Aorta (tissue), 5 donors: ENCODE measurements around the gene NLRP9. TPM values are rescaled to one million over a fixed set of nuclear protein-coding genes. Genes with fewer than 3 reads are reported as not detected.

Experiments used
- ATAC-seq: fragments of 200-7000 bp; cut with Tn5 transposase; one replicate; pipeline ENCODE4 v1.9.1; 2022; ENCODE audit warnings: moderate library complexity; ENCODE audit not compliant: low FRiP score
- DNase-seq, 2 donors: peaks; one replicate each; pipeline ENCODE4 v3.0.0-alpha.2; 2020
- H3K27ac ChIP-seq, 2 donors: one replicate each; pipeline ENCODE4 v1.5.1; 2013; ENCODE audit warnings: low read length in 2 of 2, mild to moderate bottlenecking in 2 of 2, moderate library complexity in 2 of 2, control low read depth in 1 of 2, inconsistent platforms in 1 of 2, low read depth in 1 of 2
- H3K27me3 ChIP-seq, 2 donors: one replicate each; pipeline ENCODE4 v1.6.1; 2013; ENCODE audit warnings: control low read depth in 1 of 2, low read length in 1 of 2, mild to moderate bottlenecking in 1 of 2, moderate library complexity in 1 of 2; ENCODE audit not compliant: insufficient read depth in 2 of 2, control insufficient read depth in 1 of 2
- H3K36me3 ChIP-seq, 2 donors: one replicate each; pipeline ENCODE4 v1.6.1; 2013; ENCODE audit warnings: control low read depth in 1 of 2, low read length in 1 of 2, mild to moderate bottlenecking in 1 of 2; ENCODE audit not compliant: insufficient read depth in 2 of 2, control insufficient read depth in 1 of 2
- H3K4me1 ChIP-seq, 2 donors: one replicate each; pipeline ENCODE4 v1.6.1; 2013; ENCODE audit warnings: low read length in 2 of 2, control low read depth in 1 of 2, mild to moderate bottlenecking in 1 of 2, moderate library complexity in 1 of 2; ENCODE audit not compliant: insufficient read depth in 2 of 2, control insufficient read depth in 1 of 2
- H3K4me3 ChIP-seq, 2 donors: one replicate each; pipeline ENCODE4 v1.5.1; 2013; ENCODE audit warnings: low read length in 2 of 2, control low read depth in 1 of 2, mild to moderate bottlenecking in 1 of 2
- H3K9me3 ChIP-seq: one replicate; pipeline ENCODE4 v1.6.1; 2013; ENCODE audit warnings: mild to moderate bottlenecking, low read length; ENCODE audit not compliant: control insufficient read depth
- WGBS, 2 donors: extraction: QIAGEN DNeasy Blood & Tissue Kit; methylation state at CpG; one replicate each; pipeline ENCODE4 v1.1.7; 2013; 5-methylcytosine and 5-hydroxymethylcytosine counted together
- intact Hi-C, 2 donors: fragments of 100-400 bp; cut with DNase I; formaldehyde crosslinking; loops; one replicate each; pipeline versions ENCODE4 v1.14.2 to v1.15.0; 2022
- polyA plus RNA-seq, 2 donors: library from polyadenylated mRNA; stranded (reverse); fragments of 200-250 nt; gene quantifications; one replicate each; pipeline ENCODE4 v1.2.3, GENCODE V29; 2013
- total RNA-seq, 2 donors: library from RNA; stranded (reverse); fragmentation: NEBNext Ultra II Directional; extraction: Animal tissue kit (Norgen Biotek cat#: 25700); gene quantifications; one replicate each; pipeline ENCODE4 v1.2.1, GENCODE V29; 2021
- donor health status: healthy with polysubstance abuse.
- donor health status: Bipolar disorder and iron deficiency.
- donor health status: DM: no; HTN: no; CAD: no.
- donor health status: DM: no; HTN: no; CAD: no.
- donor health status: DM: yes; HTN: yes; CAD: no.

NLRP9 gene
- total and polyA plus RNA-seq, 4 donors: not detected

- no peak overlapping the region for H3K4me3 ChIP-seq
- no peaks in the 10 kb centered on the region for H3K9me3 ChIP-seq
- H3K4me1 ChIP-seq: no peaks in the 10 kb centered on the region
- 72 to 75% methylated on average over 9 of the region's 9 CpGs for WGBS, 2 donors
- no peak overlapping the region for H3K27ac ChIP-seq
- ATAC-seq: no peak
- no peak for DNase-seq
- H3K27me3 ChIP-seq: no peaks in the 10 kb centered on the region
- peaks cover 3 to 7% of the 10 kb centered on the region in 2 donors for H3K36me3 ChIP-seq
- intact Hi-C loops: no loop called here
Observed at GRCh38 chr19:55673465-55673864, 64.7 kb downstream of the NLRP9 start.

GRCh38 chr19:55672418-55672817 is 65.8 kb downstream of the NLRP9 start:
- Histone ChIP-seq H3K4me3 (no peak overlapping the region), H3K27ac (no peak overlapping the region), H3K36me3 (peaks cover 3 to 7% of the 10 kb centered on the region in 2 donors), H3K4me1 (no peaks in the 10 kb centered on the region), H3K9me3 (no peaks in the 10 kb centered on the region), H3K27me3 (no peaks in the 10 kb centered on the region)
- DNase-seq: no peak
- ATAC-seq: no peak
- 82 to 85% methylated on average over 5 of the region's 5 CpGs for WGBS, 2 donors
- intact Hi-C loops: no loop called here

GRCh38 chr19:55671054-55671378 is 67.2 kb downstream of the NLRP9 start:
- no peaks in the 10 kb centered on the region for H3K4me1 ChIP-seq
- H3K9me3 ChIP-seq: no peaks in the 10 kb centered on the region
- H3K27ac ChIP-seq: no peak overlapping the region
- peaks cover 3 to 12% of the 10 kb centered on the region in 2 donors for H3K36me3 ChIP-seq
- H3K27me3 ChIP-seq: no peaks in the 10 kb centered on the region
- no peak for DNase-seq
- intact Hi-C loops: no loop called here
- WGBS, 2 donors: 60 to 65% methylated on average over 2 of the region's 2 CpGs
- ATAC-seq: no peak
- no peak overlapping the region for H3K4me3 ChIP-seq

GRCh38 chr19:55670280-55671053 is 67.7 kb downstream of the NLRP9 start:
- ATAC-seq (peak; percentile 59), DNase-seq (peak; percentile 47 to 88)
- intact Hi-C loops: no loop called here
- H3K4me3 ChIP-seq: no peak overlapping the region
- H3K27me3 ChIP-seq: no peaks in the 10 kb centered on the region
- H3K36me3 ChIP-seq: peaks cover 3 to 12% of the 10 kb centered on the region in 2 donors
- H3K27ac ChIP-seq: no peak overlapping the region
- no peaks in the 10 kb centered on the region for H3K9me3 ChIP-seq
- WGBS, 2 donors: 78% methylated on average over 23 of the region's 23 CpGs
- H3K4me1 ChIP-seq: no peaks in the 10 kb centered on the region

GRCh38 chr19:55669418-55670279 is 68.6 kb downstream of the NLRP9 start:
- Histone ChIP-seq H3K27me3 (no peaks in the 10 kb centered on the region), H3K4me1 (no peaks in the 10 kb centered on the region), H3K4me3 (no peak overlapping the region), H3K27ac (no peak overlapping the region), H3K36me3 (peaks cover 3 to 12% of the 10 kb centered on the region in 2 donors), H3K9me3 (no peaks in the 10 kb centered on the region)
- DNase-seq (peak in 1 of 2 donors; percentile 34), ATAC-seq (no peak)
- WGBS, 2 donors: 87% methylated on average over 41 to 43 of the region's 43 CpGs
- intact Hi-C loops: no loop called here

GRCh38 chr19:55668603-55669348 is 69.4 kb downstream of the NLRP9 start:
- no peak overlapping the region for H3K27ac ChIP-seq
- no peaks in the 10 kb centered on the region for H3K27me3 ChIP-seq
- peak in 1 of 2 donors; percentile 43 for DNase-seq
- no peak for ATAC-seq
- no peaks in the 10 kb centered on the region for H3K9me3 ChIP-seq
- H3K36me3 ChIP-seq: peaks cover 3 to 12% of the 10 kb centered on the region in 2 donors
- intact Hi-C loops: no loop called here
- no peaks in the 10 kb centered on the region for H3K4me1 ChIP-seq
- H3K4me3 ChIP-seq: no peak overlapping the region
- WGBS, 2 donors: 86 to 87% methylated on average over 30 of the region's 30 CpGs

GRCh38 chr19:55667958-55668357 is 70.2 kb downstream of the NLRP9 start:
- Histone ChIP-seq H3K4me3 (no peak overlapping the region), H3K36me3 (peaks cover 3 to 18% of the 10 kb centered on the region in 2 donors), H3K4me1 (no peaks in the 10 kb centered on the region), H3K27ac (no peak overlapping the region), H3K27me3 (no peaks in the 10 kb centered on the region), H3K9me3 (no peaks in the 10 kb centered on the region)
- 75 to 79% methylated on average over 11 of the region's 11 CpGs for WGBS, 2 donors
- ATAC-seq (no peak), DNase-seq (no peak)
- intact Hi-C loops: no loop called here

- 83 to 84% methylated on average over 12 of the region's 12 CpGs for WGBS, 2 donors
- Histone ChIP-seq H3K9me3 (no peaks in the 10 kb centered on the region), H3K27ac (no peak overlapping the region), H3K4me1 (no peaks in the 10 kb centered on the region), H3K4me3 (no peak overlapping the region), H3K27me3 (no peaks in the 10 kb centered on the region), H3K36me3 (peaks cover 6 to 21% of the 10 kb centered on the region in 2 donors)
- intact Hi-C loops: no loop called here
- DNase-seq (no peak), ATAC-seq (no peak)
Observed at GRCh38 chr19:55667511-55667910, 70.7 kb downstream of the NLRP9 start.
